GM12878 (cell line): ENCODE data around the gene ANTXR1. TPM values are rescaled to one million over a fixed set of nuclear protein-coding genes. Genes with fewer than 3 reads are reported as not detected.

Experiments used
- ATAC-seq: fragments of 200-7000 bp; cut with Tn5 transposase; 3 replicates; pipeline ENCODE4 v1.9.1; 2020; ENCODE audit warnings: mild to moderate bottlenecking, moderate library complexity
- BruUV-seq: library from RNA; stranded (reverse); fragments of 400-500 nt; replicated peaks from 2 replicates; lab custom pipeline; 2021; lab: Mats Ljungman, UMichigan
- CTCF ChIA-PET: fragments of 300-600 bp; sonication (Branson Sonifier 250); formaldehyde crosslinking; extraction: SDS; loops from one replicate; lab custom pipeline; 2021; ENCODE audit warnings: inconsistent platforms; lab: Yijun Ruan, JAX
- POLR2A ChIA-PET: fragments of 350-600 bp; formaldehyde crosslinking; extraction: SDS; loops from one replicate; lab custom pipeline; 2021; ENCODE audit warnings: inconsistent platforms; lab: Charles Lee
- RAD21 ChIA-PET: fragments of 300-600 bp; sonication (Branson Sonifier 250); formaldehyde crosslinking; loops from one replicate; lab custom pipeline; 2023; ENCODE audit warnings: antibody characterized with exemption; ENCODE audit not compliant: unreplicated experiment; lab: Charles Lee
- SMC1A ChIA-PET: fragments of 300-600 bp; sonication (Branson Sonifier 250); formaldehyde crosslinking; loops from one replicate; lab custom pipeline; 2023; ENCODE audit not compliant: unreplicated experiment, uncharacterized antibody; lab: Charles Lee
- DNase-seq: peaks from one replicate; pipeline ENCODE4 v3.0.0-alpha.2; 2011; ENCODE audit warnings: low read depth, low spot score
- FAIRE-seq: peaks from 3 replicates; lab custom pipeline; 2011; peaks lifted over from hg19 to GRCh38; lab: Jason Lieb, UNC
- H2AFZ ChIP-seq: 2 replicates; pipeline ENCODE4 v1.6.0; 2011; ENCODE audit warnings: low read depth, low read length, control low read depth; ENCODE audit not compliant: control insufficient read depth
- H3K27ac ChIP-seq: 2 replicates; pipeline ENCODE4 v1.5.1; 2011; ENCODE audit warnings: control low read depth; ENCODE audit not compliant: control insufficient read depth, insufficient read depth
- H3K27me3 ChIP-seq, 2 experiments: replicated peaks in 1 of 2; 2 replicates each; pipeline versions ENCODE4 v1.6.0 to v1.6.1; 2011; ENCODE audit warnings: low read length in 1 of 2; ENCODE audit not compliant: control insufficient read depth in 2 of 2, insufficient read depth in 2 of 2
- H3K36me3 ChIP-seq, 2 experiments: 2 replicates each; pipeline ENCODE4 v1.5.1; 2011; ENCODE audit warnings: low read length in 1 of 2; ENCODE audit not compliant: control insufficient read depth in 2 of 2, insufficient read depth in 2 of 2
- H3K4me1 ChIP-seq: 2 replicates; pipeline ENCODE4 v1.6.1; 2011; ENCODE audit warnings: mild to moderate bottlenecking, low read length, moderate library complexity, mixed read lengths; ENCODE audit not compliant: control insufficient read depth, insufficient read depth
- H3K4me2 ChIP-seq: 2 replicates; pipeline ENCODE4 v1.6.0; 2011; ENCODE audit warnings: control low read depth; ENCODE audit not compliant: control insufficient read depth, insufficient read depth
- H3K4me3 ChIP-seq: fragments of 200-600 bp; sonication (generic); 2 replicates; pipeline ENCODE4 v1.5.1; 2016
- H3K79me2 ChIP-seq: 2 replicates; pipeline ENCODE4 v1.6.0; 2011; ENCODE audit warnings: low read length; ENCODE audit not compliant: control insufficient read depth, insufficient read depth
- H3K9ac ChIP-seq: 2 replicates; pipeline ENCODE4 v1.8.0; 2011; ENCODE audit warnings: low read length, control low read depth, mixed read lengths; ENCODE audit not compliant: control insufficient read depth, insufficient read depth
- H3K9me3 ChIP-seq: replicated peaks from 3 replicates; pipeline ENCODE4 v1.5.1; 2011; ENCODE audit warnings: mild to moderate bottlenecking, low read length; ENCODE audit not compliant: control insufficient read depth, insufficient read depth
- H4K20me1 ChIP-seq: 2 replicates; pipeline ENCODE4 v1.6.0; 2011; ENCODE audit not compliant: control insufficient read depth, insufficient read depth
- ASH2L ChIP-seq: fragments of 300-600, 200-600 bp; sonication (generic); IDR thresholded peaks from 2 replicates; pipeline ENCODE4 v1.6.1; 2017; ENCODE audit warnings: low read depth, mild to moderate bottlenecking, borderline replicate concordance
- BCL3 ChIP-seq: IDR thresholded peaks from 2 replicates; pipeline ENCODE4 v1.6.1; 2011; ENCODE audit warnings: borderline replicate concordance, low read depth, mild to moderate bottlenecking, moderate library complexity, low read length; ENCODE audit not compliant: insufficient read depth, poor library complexity, severe bottlenecking
- CHD4 ChIP-seq: fragments of 200-600 bp; sonication (generic); IDR thresholded peaks from 2 replicates; pipeline ENCODE4 v1.6.1; 2016; ENCODE audit warnings: mild to moderate bottlenecking
- EP300 ChIP-seq, 2 experiments: fragments of 150-350 bp in 1 of 2; IDR thresholded peaks; 2 replicates each; pipeline ENCODE4 v1.6.1; 2011 to 2012; ENCODE audit warnings: low read depth in 2 of 2, low read length in 2 of 2, borderline replicate concordance in 1 of 2, improper control_type of control experiment in 1 of 2, inconsistent platforms in 1 of 2; ENCODE audit not compliant: control insufficient read depth in 1 of 2
- HCFC1 ChIP-seq: fragments of 150-350 bp; IDR thresholded peaks from 2 replicates; pipeline ENCODE4 v1.6.1; 2014; ENCODE audit warnings: low read length
- HDAC6 ChIP-seq: fragments of 200-600 bp; sonication (generic); IDR thresholded peaks from one replicate; pipeline ENCODE4 v1.8.0; 2017; ENCODE audit warnings: antibody characterized with exemption; ENCODE audit not compliant: unreplicated experiment
- JUND ChIP-seq: IDR thresholded peaks from 2 replicates; pipeline ENCODE4 v1.6.1; 2012; ENCODE audit warnings: low read depth, mild to moderate bottlenecking, low read length, improper control_type of control experiment, moderate library complexity
- KAT2A ChIP-seq: conservative IDR thresholded peaks from 2 replicates; pipeline ENCODE4 v1.6.1; 2011; ENCODE audit warnings: low read depth, low read length; ENCODE audit not compliant: control insufficient read depth
- KDM1A ChIP-seq: fragments of 200-600 bp; sonication (generic); IDR thresholded peaks from 2 replicates; pipeline ENCODE4 v1.6.1; 2016; ENCODE audit warnings: borderline replicate concordance
- LARP7 ChIP-seq: fragments of 450-650 bp; IDR thresholded peaks from 2 replicates; pipeline ENCODE4 v1.6.1; 2017; ENCODE audit warnings: mild to moderate bottlenecking
- MXI1 ChIP-seq: fragments of 150-350 bp; IDR thresholded peaks from 2 replicates; pipeline ENCODE4 v1.6.1; 2011; ENCODE audit warnings: low read depth, mild to moderate bottlenecking, inconsistent platforms, low read length, improper control_type of control experiment
- NR2F1 ChIP-seq: fragments of 450-650 bp; conservative IDR thresholded peaks from 2 replicates; pipeline ENCODE4 v1.6.1; 2017; ENCODE audit warnings: mild to moderate bottlenecking
- PAX5 ChIP-seq: IDR thresholded peaks from 2 replicates; pipeline ENCODE4 v1.6.1; 2011; ENCODE audit warnings: low read depth, low read length, borderline replicate concordance
- PBX3 ChIP-seq: IDR thresholded peaks from 2 replicates; pipeline ENCODE4 v1.6.1; 2011; ENCODE audit warnings: mild to moderate bottlenecking, low read depth, low read length, moderate library complexity; ENCODE audit not compliant: insufficient replicate concordance
- TBL1XR1 ChIP-seq: IDR thresholded peaks from 2 replicates; pipeline ENCODE4 v1.6.1; 2012; ENCODE audit warnings: low read depth, low read length, improper control_type of control experiment
- YY1 ChIP-seq: IDR thresholded peaks from 2 replicates; pipeline ENCODE4 v1.6.1; 2011; ENCODE audit warnings: low read depth, mild to moderate bottlenecking, low read length
- WGBS: methylation state at CpG from one replicate; pipeline ENCODE4 v1.1.6; 2016; ENCODE audit warnings: low lambda C conversion rate; ENCODE audit not compliant: insufficient replicate concordance, insufficient coverage; ENCODE audit errors: missing lambda C conversion rate; 5-methylcytosine and 5-hydroxymethylcytosine counted together
- in situ Hi-C: fragments of 300-500 bp; cut with MboI; formaldehyde crosslinking; loops from 9 replicates; pipeline ENCODE4 v1.14.3; 2018; ENCODE audit warnings: mixed read lengths
- intact Hi-C: fragments of 100-400 bp; cut with micrococcal nuclease; formaldehyde crosslinking; loops from one replicate; pipeline ENCODE4 v1.14.2; 2022; ENCODE audit not compliant: unreplicated experiment
- polyA plus RNA-seq, 11 experiments: library from polyadenylated mRNA; depleted of rRNA in 4 of 11; unstranded in 6 of 11; stranded (reverse) in 5 of 11; fragments of >200 nt; fragmentation: Nextera tagmentation in 4 of 11; fragmentation: Illumina TruSeq in 1 of 11; extraction: Ambion mirVana in 4 of 11; extraction: Trizol in 1 of 11; gene quantifications; 1 replicate in 1 of 11; 2 replicates in 10 of 11; pipeline versions ENCODE4 v1.2.1 to v1.2.3, GENCODE V29; 2011 to 2016; ENCODE audit warnings: inconsistent platforms in 2 of 11, missing spikeins in 2 of 11, low read depth in 1 of 11
- total RNA-seq, 4 experiments: library from RNA; depleted of rRNA in 3 of 4; stranded (reverse); fragments of >200 nt in 3 of 4; fragmentation: Illumina TruSeq in 1 of 4; extraction: Trizol in 1 of 4; gene quantifications; 2 replicates each; pipeline versions ENCODE4 v1.2.1 to v1.2.3, GENCODE V29; 2013 to 2021

The ANTXR1 gene
- total and polyA plus RNA-seq, 10 of the 15 experiments (the other 5 are each of a cell fraction or from before 2014, with no cell fraction given) = 0.09 to 0.26 TPM; not detected in 8

- Histone ChIP-seq H3K36me3 (no peaks in the 10 kb centered on the region), H2AFZ (no peak overlapping the region), H3K9me3 (no peaks in the 10 kb centered on the region), H3K9ac (no peak overlapping the region), H3K79me2 (no peaks in the 10 kb centered on the region), H3K4me3 (no peak overlapping the region), H3K4me2 (no peak overlapping the region), H3K4me1 (no peaks in the 10 kb centered on the region), H3K27ac (no peak overlapping the region), H3K27me3 (no peaks in the 10 kb centered on the region; a peak in 1 of 4 replicates), H4K20me1 (no peaks in the 10 kb centered on the region)
- POLR2A ChIA-PET = no interaction called here
- FAIRE-seq (no peak), ATAC-seq (no peak), DNase-seq (no peak)
- SMC1A ChIA-PET = no interaction called here
- intact Hi-C loops = no loop called here
- no TSS peak for BruUV-seq
- WGBS = 56% methylated on average over 7 of the region's 7 CpGs
- no peak for TF ChIP-seq EP300 (IDR thresholded peaks at IDR 0.05; ENCODE audit: borderline replicate concordance in 1 of 2, control insufficient read depth in 1 of 2, low read depth in 2 of 2, low read length in 2 of 2)
- no peak for TF ChIP-seq LARP7
- TF ChIP-seq YY1 = no peak
- no peak for TF ChIP-seq HDAC6
- TF ChIP-seq NR2F1 = no peak
- no peak for TF ChIP-seq CHD4
- no peak for TF ChIP-seq PAX5
- RAD21 ChIA-PET = no interaction called here
- CTCF ChIA-PET = no interaction called here
- in situ Hi-C loops = loop anchor here (5.0 kb wide), 1 partner anchor 261 kb away; no protein-coding TSS in a partner anchor
Observed at GRCh38 chr2:69298261-69298660, 285.3 kb downstream of the ANTXR1 start.

GRCh38 chr2:69298862-69299261 is 285.9 kb downstream of the ANTXR1 start:
- ChIA-PET CTCF (no interaction called here), RAD21 (no interaction called here), SMC1A (no interaction called here), POLR2A (no interaction called here)
- Histone ChIP-seq H3K36me3 (no peaks in the 10 kb centered on the region), H3K27me3 (no peaks in the 10 kb centered on the region; a peak in 1 of 4 replicates), H4K20me1 (no peaks in the 10 kb centered on the region), H2AFZ (no peak overlapping the region), H3K9me3 (no peaks in the 10 kb centered on the region; the same call in 2 of the 3 replicates), H3K9ac (no peak overlapping the region), H3K79me2 (no peaks in the 10 kb centered on the region), H3K4me1 (no peaks in the 10 kb centered on the region), H3K4me3 (no peak overlapping the region), H3K27ac (no peak overlapping the region), H3K4me2 (no peak overlapping the region)
- FAIRE-seq = no peak
- intact Hi-C loops = no loop called here
- WGBS = 36% methylated on average over 4 of the region's 4 CpGs
- BruUV-seq = no TSS peak
- DNase-seq = no peak
- ATAC-seq = no peak
- in situ Hi-C loops = loop anchor here (5.0 kb wide), 1 partner anchor 262 kb away; no protein-coding TSS in a partner anchor
- TF ChIP-seq KDM1A (no peak), MXI1 (no peak), TBL1XR1 (no peak), PBX3 (no peak), JUND (no peak), BCL3 (no peak), HCFC1 (no peak), KAT2A (no peak), ASH2L (no peak)
